CD4-positive, alpha-beta T cell treated with Interleukin-12 subunit alpha and Interleukin-12 subunit beta, for 1 hour (primary cell): ENCODE data around the gene CSF3R.

Experiments
- DNase-seq: peaks from one replicate; pipeline ENCODE4 v3.0.0-alpha.2; 2020

Gene CSF3R

DNA sequence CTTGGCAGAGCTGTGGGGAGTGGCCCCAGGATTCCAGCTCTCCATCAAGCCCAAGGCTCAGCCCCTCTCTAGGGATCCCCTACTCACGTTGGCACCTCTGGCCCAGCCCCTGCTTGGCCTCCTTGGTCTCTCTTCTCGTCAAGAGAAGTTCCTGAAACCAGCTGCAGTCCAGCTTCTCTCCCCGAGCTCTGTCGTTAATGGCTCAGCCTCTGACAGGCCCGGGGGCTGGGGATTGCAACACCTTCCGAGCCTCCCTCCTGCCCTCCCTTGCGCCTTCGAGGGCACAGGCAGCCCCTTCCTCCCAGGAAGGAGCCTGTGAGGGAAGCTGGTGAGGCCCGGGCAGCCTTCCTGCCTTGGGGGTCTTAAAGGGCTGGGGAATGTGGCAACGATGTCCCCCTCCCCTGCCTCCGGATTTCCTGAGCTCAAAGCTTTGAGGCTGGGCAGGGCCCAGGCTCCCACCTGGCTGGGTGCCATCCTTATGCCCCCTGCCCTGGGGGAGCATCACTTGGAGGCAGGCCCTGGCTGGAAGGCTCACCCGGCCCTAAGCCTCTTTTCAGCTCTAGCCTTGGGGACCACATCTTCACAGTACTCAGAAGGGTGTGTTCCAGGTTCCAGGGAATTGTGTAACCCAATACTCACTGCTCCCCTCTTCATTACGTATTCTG, at the start of gene CSF3R:
Gene CSF3R, minus strand, starts transcription at position 190 of the 665 bp plus-strand sequence. CDS start 3,417 bp downstream, outside the sequence.
- DNase-seq, result no peak

DNA sequence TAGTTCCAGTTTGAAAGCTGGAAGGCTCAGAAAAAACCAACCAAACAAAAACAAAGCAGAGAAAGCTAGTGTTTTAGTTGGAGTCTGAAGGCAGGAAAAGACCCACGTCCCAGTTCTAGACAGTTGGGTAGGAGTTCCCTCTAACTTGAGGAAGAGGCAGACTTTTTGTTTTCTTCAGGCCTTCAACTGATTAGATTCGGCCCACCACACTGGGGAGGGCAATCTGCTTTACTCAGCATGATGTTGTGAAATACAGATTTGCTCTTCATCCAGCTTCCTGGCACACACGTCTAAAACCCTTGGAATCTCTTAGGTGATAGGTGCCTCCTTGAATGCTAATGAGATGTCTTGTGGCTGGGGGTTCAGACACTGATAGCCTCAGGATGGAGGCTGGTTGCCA, 49.1 kb upstream of the CSF3R start:
- DNase-seq, result no peak

DNA sequence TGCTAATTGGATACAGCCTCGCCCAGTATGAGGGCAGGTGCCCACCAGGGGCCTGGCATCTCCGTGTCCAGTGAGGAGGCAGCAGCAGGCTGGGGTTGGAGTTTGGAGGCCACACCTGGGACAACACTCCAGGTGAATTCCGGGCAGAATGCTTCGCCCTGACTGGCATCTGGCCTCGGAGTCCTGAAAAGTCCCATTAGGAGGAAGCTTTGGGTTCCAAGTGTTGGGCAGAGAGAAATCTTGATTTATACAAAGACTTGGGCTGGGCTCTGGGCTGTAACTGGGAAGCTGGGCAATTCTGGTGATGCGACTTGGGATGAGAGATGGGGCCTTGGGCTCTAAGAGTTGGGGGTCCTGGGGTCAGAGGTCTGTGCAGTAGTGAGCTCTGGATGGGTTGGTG, 48.1 kb upstream of the CSF3R start:
- DNase-seq, result no peak

DNA sequence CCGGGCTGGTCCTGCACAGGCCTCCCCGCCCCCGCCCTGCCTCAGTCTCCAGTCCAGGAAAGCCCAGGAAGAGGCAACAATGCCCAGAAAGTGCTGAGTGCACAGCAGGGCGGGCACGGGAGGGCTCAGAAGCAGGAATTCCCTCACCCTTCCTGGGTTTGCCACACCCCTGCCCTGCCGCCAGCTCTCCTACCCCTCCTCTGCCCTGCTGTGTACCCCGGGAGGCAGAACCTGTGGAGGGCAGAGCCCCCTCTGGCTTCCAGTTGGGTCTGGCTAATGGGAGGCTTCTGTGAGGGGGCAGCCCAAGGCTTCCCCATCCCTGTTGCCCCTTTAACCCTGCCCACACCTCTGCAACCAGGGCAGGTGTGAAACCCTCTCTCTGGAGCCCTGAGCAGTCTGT, 47.5 kb upstream of the CSF3R start:
- DNase-seq, result no peak

DNA sequence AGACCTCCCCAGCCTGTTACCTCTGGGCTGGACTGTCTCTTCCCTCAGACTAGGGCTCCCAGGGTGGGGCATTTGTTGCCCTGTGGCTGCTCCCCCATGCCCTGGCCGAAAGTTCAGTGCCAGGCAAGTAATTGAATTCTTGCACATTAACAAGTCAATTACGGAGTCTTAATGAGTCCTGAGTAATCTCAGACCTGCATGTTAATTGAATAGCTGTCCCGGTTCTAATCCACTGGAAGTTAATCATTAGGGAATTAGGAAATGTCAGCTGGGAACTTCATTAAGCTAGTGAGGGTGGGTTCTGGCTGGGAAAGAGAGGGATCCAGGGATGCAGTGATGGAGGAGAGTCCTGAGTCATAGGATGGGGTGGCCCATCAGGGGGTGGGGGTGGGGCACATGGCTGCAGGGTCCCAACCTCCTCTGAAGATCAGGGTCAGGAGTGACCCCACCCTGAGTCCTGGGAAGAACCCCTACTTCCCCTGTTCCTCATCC, 47.1 kb upstream of the CSF3R start:
- no peak for DNase-seq

DNA sequence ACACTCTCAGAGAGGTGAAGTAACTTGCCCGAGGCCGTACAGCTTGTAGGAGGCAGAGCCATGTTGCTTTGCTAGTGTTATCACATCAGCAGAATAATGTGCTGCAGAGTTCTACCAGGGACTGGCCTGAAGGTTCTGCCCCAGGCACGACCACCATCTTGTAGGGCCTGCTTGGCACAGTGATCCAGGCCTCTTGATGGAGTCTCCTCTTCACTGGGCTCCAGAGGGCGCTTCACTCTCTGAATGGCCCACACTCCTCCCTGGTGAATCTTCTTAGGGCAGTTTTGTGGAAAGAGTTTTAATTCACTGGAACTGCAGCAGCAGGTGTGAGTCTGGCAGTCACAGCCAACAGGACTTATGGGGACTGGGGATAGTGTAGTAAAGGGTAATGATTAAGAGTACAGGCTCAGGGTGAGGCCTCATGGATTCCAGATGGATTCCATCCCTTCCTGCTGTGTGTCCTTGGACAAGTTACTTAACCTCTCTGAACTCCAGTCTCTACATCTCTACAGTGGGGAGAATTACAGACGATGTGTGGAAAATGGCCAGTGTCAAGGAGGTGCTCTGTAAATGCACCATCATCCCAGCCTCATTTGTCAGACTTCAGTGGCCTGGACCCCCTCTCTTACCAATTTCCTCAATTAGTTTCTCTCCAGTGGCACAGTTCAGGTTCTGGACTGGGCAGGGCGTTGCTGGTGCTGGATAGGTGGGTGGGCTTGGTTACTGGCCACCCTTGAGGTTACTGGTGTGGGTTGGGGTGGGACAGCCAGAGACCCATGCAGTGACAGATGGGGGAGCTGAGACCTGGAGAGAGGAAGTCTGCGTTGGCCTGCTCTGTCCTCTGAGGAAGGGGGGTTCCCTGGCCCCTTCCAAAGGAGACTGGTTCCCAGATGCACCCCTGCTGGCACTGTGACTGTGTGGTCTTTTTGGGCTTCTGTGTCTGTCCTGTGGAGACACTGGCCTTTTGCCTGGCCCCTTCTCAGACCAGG, 45.9 kb upstream of the CSF3R start:
- DNase-seq, result no peak

DNA sequence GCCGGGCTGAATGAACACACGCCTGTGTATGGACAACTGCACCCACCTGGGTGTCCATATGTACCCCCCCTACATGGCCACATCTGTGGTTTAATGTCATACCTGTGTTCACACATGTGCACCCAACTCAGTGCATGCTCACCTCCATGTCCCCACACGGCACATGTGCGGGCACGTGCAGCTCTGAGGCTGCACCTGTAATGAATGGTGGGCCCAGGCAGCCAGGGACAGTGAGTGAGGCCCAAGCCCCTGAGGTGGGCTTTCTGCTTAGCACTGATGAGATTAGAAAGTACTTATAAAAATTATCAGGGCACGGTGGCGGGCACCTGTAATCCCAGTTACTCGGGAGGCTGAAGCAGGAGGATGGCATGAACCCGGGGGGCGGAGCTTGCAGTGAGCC, 42.5 kb upstream of the CSF3R start:
- DNase-seq, result no peak

DNA sequence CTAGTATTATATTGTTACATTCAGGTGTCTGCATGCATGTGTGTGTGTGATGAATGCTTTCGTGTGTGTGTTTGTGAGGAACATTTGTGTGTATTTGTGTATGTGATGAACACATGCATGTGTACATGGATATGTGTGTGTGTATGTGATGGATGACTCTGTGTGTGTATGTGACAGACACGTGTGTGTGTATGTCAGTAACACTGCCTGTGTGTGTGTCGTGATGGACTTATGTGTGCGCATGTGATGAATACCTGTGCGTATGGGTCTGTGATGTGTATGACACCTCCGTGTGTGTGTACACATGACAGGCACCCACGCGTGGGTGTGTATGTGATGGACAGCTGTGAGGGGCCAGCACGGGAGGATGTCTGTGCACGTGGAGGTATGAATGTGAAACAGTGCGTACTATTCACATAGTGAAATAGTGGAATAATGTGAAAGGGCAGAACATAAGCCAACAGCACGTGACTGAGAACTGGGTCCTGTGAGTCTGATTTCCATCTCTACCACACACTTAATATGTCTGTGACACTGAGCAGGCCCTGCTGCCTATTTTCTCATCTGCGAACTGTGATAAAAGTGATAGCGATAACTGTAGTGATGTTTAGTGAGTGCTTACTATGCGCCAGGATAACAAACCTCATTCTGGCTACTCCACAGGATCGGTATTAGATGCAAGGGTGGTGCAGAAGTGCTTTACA, 41.8 kb upstream of the CSF3R start:
- DNase-seq, result no peak

DNA sequence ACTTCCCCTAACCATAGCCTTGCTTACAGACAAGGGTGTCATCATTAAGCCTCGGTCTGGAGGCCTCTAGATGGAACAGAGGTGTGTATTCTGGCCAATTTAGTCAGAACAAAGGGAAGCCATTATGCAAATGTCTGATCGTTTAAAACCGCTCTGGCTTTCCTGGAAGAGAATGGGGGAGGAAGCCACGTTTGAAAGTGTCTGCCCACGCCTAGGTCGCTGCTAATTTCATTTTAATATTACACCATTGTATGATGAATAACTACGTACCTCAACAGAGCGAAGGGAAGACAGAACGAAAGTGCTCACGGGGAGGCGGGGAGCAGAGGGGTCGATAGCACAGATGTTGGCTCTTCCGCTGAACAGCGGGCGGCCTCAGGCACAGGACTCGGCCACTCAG, 41.1 kb upstream of the CSF3R start:
- no peak for DNase-seq

DNA sequence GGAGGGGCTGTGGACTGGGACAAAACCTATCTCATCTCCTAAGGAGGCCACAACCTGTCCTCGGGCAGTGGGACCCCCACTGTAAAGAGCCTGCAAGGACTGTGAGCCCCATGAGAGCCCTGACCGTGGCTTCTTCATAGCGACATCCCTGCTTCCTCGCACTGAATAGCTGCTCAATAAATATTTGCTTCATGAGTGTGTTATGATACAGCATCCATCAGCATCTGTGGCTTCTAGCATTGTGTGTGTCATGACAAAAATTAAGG, 40.5 kb upstream of the CSF3R start:
- no peak for DNase-seq

DNA sequence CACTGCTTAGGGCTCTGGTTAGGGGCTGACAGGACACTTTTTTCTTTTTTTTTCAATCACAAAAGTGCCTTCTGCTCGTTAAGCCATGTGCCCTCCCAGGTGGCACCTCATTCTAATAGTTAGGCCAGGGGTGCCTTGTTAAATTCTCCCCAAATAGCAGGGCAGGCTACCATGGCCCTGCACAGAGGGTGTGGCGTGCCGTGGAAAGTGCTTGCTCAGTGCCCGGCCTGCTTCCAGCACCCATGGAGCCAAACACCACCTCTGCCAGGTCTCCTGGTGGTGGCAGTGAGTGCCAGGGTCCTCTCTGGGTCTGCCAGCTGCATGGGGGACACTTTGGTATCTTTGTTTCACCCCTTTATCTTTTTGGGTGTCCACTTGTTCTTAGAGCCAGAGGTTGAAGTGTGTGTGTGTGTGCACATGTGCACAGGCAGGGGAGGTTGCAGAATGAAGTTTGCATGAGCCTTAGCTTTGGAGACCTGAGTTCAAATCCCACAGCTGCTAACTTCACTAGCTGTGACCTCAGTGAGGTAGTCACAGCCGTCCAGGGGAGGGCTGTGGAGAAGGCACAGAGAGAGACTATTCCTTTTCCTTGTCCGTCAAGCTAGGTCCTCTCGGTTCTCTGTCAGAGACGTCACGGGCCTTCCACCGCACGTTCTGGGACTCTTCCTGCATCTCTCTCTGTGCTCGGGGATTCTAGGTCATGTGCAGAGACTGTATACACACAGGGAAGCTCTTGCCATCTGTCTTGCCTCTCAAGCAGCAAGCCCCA, 39.9 kb upstream of the CSF3R start:
- DNase-seq, result no peak

DNA sequence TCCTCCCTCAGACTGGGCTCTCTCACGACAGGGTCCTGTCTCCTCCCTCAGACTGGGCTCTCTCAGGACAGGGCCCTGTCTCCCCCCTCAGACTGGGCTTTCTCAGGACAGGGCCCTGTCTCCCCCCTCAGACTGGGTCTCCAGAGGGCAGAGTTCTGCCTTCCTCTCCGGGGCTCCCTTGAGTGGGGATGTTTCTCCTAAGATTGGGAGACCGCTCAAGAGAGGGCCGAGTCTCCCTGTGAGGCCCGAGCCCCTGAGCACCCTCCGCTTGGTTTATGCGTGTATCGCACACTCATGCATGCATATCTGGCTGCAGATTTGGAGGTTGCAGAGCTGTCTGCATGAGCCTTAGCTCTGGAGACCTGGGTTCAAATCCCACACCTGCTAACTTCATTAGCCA, 39.3 kb upstream of the CSF3R start:
- DNase-seq, result no peak

DNA sequence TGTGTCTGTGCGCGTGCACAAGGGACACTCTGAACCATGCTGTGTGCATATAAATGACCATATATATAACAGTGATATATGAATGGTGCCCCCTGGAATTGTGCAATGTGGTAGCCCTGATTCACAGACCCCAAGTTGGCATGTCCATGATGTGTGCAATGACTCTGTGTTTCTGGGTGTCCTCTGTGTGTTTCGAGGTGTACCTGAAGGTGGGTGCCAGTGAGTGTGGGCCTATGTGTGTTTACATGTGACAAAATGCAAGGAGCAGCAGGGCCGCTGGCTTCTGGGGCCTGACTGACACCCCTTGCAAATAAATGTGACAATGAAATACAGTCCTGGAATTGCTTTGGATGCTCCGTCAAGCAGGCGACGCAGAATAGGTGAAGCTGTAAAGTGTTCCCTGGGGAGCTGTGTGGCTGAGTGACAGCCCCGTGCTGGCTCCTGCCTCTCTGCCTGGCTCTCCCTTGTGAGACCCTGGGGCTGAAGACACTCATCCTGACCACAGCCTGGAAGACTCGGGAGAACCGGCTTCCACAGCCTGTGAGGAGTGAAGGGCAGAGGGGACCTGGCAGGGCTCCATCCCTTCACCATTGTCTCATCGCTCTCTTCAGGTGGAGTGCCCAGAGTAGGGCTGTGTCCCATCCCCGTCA, 38.2 kb upstream of the CSF3R start:
- DNase-seq, result no peak

DNA sequence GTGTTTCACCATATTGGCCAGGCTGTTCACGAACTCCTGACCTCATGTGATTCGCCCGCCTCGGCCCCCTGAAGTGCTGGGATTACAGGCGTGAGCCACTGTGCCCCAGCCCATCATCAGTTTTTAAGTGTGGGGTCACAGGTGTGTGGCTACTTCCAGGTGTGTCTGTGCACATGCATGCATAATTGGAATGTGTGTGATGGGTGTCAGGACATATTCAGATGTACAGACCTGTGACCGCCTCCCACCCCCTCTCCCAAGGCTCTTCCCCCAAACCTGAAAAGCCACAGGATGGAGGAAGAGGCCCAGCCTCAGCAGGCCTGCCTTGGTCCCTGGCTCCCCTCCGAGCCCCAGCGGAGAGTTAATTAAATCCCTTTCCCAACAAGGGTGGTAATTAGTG, 37.3 kb upstream of the CSF3R start:
- DNase-seq, result no peak

DNA sequence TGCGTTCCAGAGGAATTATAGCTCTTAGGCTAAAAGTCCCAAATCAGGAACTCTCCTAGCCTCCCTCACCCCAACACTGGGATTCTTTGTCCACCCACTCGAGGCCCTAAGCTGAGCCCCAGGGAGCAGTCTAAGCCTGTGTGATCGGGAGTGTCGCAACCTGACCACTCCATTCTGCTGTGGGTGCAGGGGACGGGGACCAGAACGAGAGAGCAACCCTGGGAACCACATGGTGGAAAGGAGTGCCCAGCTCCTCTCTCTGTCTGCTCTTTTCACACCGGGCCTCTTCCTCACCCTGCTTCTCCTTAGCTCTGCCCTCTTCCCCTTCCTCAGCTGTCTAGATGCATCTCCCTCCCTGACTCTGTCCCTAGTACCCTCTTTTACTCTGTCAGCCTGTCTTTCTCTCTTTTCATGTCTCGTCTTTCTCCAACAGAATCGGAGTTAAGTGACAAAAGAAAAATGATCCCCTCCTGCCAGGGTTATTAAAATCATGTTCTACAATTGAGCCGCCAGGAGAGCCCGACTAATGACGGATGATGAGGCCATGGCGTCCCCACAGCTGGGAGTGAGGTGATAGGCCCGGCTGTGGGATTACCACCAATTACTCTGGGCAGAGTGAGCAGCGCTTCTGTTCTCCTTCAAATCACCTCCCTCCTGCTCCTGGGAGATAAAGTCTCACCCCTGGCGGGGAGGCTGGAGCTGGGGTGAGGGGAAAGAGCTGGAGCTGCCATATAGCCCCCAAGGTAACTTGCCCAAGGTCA, 34.5 kb upstream of the CSF3R start:
- DNase-seq, result no peak

DNA sequence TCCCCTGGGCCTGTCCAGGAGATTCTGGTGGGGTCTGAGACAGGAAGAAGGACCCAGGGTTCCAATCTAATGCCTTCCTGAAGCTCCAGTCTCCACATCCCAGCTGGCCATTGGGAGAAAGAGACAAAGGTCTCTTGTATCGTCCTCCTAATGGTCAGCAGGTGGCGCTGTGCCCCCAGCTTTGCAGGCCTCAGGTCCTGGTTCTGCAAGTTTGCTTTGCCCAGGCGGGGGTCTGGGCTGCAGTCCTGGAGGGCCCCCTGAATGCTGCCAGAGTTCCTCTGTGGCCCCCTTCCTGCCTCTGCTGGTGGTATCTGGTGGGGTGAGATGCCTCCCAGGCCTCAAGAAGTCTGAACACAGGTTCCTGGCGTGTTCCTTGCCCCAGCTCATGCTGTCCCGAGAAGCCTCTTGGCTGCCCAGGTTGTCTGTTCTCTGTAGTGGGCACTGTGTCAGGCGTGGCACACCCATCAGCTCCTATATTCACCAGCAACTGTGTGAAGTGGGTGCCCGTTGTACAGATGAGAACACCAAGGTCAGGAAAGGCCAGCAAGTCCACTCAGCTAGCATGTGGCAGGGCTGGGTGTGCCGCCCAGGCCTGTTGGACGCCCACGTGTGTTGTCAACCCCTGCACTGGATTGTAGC, 33.8 kb upstream of the CSF3R start:
- peak; percentile 28 for DNase-seq

DNA sequence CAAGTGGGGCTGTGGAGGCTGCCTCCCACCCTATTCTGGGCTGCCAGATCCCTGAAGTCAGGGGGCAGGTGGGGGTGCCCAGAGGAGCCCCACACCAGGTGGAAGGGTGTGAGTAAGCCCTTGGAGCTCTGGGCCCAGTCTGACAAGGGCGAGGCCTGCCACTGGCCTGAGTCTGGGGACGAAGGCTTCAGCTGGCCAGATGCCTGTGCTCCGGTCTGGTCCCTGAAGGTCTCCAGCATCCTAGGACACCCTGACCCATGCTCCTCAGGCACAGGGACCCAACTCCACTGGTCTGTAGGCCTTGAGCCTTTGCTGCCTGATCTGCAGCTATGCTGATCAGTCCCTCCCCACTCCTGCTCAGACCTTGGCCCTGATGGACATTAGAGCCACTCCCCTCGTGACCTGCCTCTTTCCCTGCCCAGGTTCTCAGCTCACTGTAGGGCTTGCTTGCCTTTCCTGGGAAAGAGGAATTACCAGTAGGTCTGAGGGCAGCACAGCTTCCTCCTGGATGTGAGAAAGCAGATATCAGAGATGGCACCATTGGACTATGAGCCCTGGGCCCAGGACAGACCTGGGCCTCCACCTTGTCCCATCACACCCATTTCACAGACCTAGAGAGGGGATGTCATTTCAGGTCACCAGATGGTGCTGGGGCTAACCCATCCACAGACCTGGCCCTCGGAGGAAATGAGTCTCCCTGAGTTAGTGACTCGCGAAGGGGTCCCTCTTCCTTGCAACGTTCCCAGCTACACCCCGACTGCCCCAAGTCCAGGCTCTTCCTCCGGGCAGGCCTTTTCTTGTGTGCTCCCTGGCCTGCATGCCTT, 32.8 kb upstream of the CSF3R start:
- no peak for DNase-seq

DNA sequence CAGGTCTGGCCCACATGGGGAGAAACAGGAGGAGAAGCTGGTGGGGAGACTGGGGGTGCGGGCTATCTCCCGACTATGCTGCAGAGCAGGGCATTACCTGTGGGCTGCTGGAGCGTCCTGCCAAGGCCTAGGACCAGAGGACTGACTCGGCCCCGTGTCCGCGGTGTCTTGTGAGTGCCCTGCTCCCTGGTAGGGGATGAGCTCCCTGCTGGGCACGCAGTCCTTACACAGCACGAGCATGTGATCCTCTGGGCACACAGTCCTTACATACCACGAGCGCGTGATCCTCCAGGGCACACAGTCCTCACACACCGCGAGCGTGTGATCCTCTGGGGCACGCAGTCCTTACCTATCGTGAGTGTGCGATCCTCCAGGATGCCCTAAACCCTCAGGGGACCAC, 31.8 kb upstream of the CSF3R start:
- DNase-seq, result no peak

DNA sequence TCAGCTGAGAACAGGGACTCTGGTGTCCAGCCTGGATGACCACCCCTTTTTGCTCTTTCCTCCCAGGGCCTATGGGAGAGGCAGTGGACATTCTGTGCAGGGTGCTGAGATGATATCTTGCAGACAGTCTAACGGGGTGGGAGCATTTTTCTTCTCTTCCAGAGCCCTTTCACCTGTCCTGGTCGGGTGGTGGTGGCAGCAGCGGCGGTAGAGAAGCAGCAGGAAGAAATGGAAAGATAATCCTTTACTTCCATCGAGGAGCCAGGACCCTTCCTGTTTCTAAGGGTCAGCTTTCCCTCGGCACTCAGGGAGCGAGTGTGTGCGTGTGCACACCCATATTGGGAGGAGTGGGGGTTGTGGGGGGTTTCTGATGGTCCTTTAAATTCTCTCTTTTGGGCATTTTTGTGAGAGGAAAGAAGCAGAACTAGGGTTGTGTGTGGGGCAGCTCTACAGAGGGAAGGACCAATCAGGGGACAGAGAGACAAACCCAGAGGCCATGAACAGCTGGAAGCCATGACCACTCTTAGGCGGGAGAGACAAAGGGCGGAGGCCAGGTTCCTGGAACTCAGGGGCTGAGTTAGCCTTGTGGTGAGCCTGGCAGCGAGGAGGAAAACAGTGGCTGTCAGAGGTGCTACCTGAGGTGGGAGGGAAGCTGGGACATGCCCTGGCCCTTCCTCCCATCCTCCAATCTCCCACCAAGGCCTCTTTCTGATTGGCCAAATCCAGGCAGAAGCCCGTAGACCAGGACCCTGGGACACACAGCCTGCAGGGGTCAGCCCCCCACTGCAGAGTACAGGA, 31.2 kb upstream of the CSF3R start:
- DNase-seq, result no peak
